SK-N-SH treated with all-trans-retinoic acid at 6 μM for 48 hours (cell line): ENCODE data around the gene NDRG4.

ENCODE experiments used
- ATAC-seq: fragments of 200-7000 bp; cut with Tn5 transposase; 3 replicates; pipeline ENCODE4 v1.9.1; 2020; ENCODE audit warnings: mild to moderate bottlenecking, moderate library complexity
- ARNTL ChIP-seq: fragments of 450-650 bp; formaldehyde crosslinking; IDR thresholded peaks from 2 replicates; pipeline ENCODE4 v1.5.0; 2020; ENCODE audit warnings: low read depth, mild to moderate bottlenecking, moderate library complexity, borderline replicate concordance
- BACH2 ChIP-seq: fragments of 250-450 bp; sonication (Bioruptor Pico); IDR thresholded peaks from 2 replicates; pipeline ENCODE4 v1.9.0; 2021; ENCODE audit warnings: mild to moderate bottlenecking, borderline replicate concordance
- CREB5 ChIP-seq: fragments of 250-450 bp; sonication (Bioruptor Pico); IDR thresholded peaks from 2 replicates; pipeline ENCODE4 v1.5.1; 2020; ENCODE audit warnings: low read depth, mild to moderate bottlenecking, moderate library complexity
- CSDC2 ChIP-seq: fragments of 250-450 bp; sonication (Bioruptor Pico); IDR thresholded peaks from 2 replicates; pipeline ENCODE4 v1.5.0; 2020; ENCODE audit warnings: mild to moderate bottlenecking, moderate library complexity
- ESRRG ChIP-seq: fragments of 250-450 bp; sonication (Bioruptor Pico); IDR thresholded peaks from 2 replicates; pipeline ENCODE4 v1.6.1; 2021; ENCODE audit warnings: mild to moderate bottlenecking
- GLIS3 ChIP-seq: fragments of 250-450 bp; sonication (Bioruptor Pico); IDR thresholded peaks from 2 replicates; pipeline ENCODE4 v1.5.0; 2020; ENCODE audit warnings: mild to moderate bottlenecking, moderate library complexity
- ISL1 ChIP-seq: fragments of 250-450 bp; sonication (Bioruptor Pico); IDR thresholded peaks from 2 replicates; pipeline ENCODE4 v2.1.2; 2022; ENCODE audit warnings: mild to moderate bottlenecking, moderate library complexity
- PPARA ChIP-seq: fragments of 250-450 bp; sonication (Bioruptor Pico); IDR thresholded peaks from 2 replicates; pipeline ENCODE4 v1.5.0; 2020; ENCODE audit warnings: mild to moderate bottlenecking, borderline replicate concordance
- RARB ChIP-seq: fragments of 250-450 bp; sonication (Bioruptor Pico); IDR thresholded peaks from 2 replicates; pipeline ENCODE4 v1.8.0; 2021; ENCODE audit warnings: mild to moderate bottlenecking, moderate library complexity
- SNAI2 ChIP-seq: fragments of 250-450 bp; sonication (Bioruptor Pico); IDR thresholded peaks from 2 replicates; pipeline ENCODE4 v1.5.0; 2020; ENCODE audit warnings: mild to moderate bottlenecking, moderate library complexity
- TCF4 ChIP-seq: fragments of 250-450 bp; sonication (Bioruptor Pico); IDR thresholded peaks from 2 replicates; pipeline ENCODE4 v1.8.0; 2021; ENCODE audit warnings: mild to moderate bottlenecking, moderate library complexity, borderline replicate concordance
- TOX ChIP-seq: fragments of 250-450 bp; sonication (Bioruptor Pico); IDR thresholded peaks from 2 replicates; pipeline ENCODE4 v1.8.0; 2021; ENCODE audit warnings: mild to moderate bottlenecking, moderate library complexity, borderline replicate concordance
- TSHZ2 ChIP-seq: fragments of 250-450 bp; sonication (Bioruptor Pico); IDR thresholded peaks from 2 replicates; pipeline ENCODE4 v1.5.0; 2020; ENCODE audit warnings: mild to moderate bottlenecking, moderate library complexity
- ZC3H10 ChIP-seq: fragments of 250-450 bp; sonication (Bioruptor Pico); IDR thresholded peaks from 2 replicates; pipeline ENCODE4 v1.5.1; 2021; ENCODE audit warnings: mild to moderate bottlenecking, moderate library complexity
- ZFP3 ChIP-seq: fragments of 250-450 bp; sonication (Bioruptor Pico); IDR thresholded peaks from 2 replicates; pipeline ENCODE4 v1.5.0; 2020; ENCODE audit warnings: mild to moderate bottlenecking, moderate library complexity
- ZFP30 ChIP-seq: fragments of 450-650 bp; formaldehyde crosslinking; IDR thresholded peaks from 2 replicates; pipeline ENCODE4 v1.5.0; 2022; ENCODE audit warnings: mild to moderate bottlenecking, moderate library complexity
- ZNF565 ChIP-seq: fragments of 450-650 bp; formaldehyde crosslinking; conservative IDR thresholded peaks from 2 replicates; pipeline ENCODE4 v1.5.0; 2020; ENCODE audit warnings: low read depth, mild to moderate bottlenecking, moderate library complexity
- ZNF70 ChIP-seq: fragments of 450-650 bp; formaldehyde crosslinking; IDR thresholded peaks from 2 replicates; pipeline ENCODE4 v1.5.0; 2020; ENCODE audit warnings: mild to moderate bottlenecking, moderate library complexity
- ZNF8 ChIP-seq: fragments of 450-650 bp; formaldehyde crosslinking; IDR thresholded peaks from 2 replicates; pipeline ENCODE4 v1.5.0; 2020; ENCODE audit warnings: mild to moderate bottlenecking, moderate library complexity
- TF ChIP-seq, protein P1 (sequence below): fragments of 250-450 bp; sonication (Bioruptor Pico); IDR thresholded peaks from 2 replicates; pipeline ENCODE4 v1.8.0; 2020; ENCODE audit warnings: mild to moderate bottlenecking, moderate library complexity, borderline replicate concordance
- TF ChIP-seq, protein P2 (sequence below): fragments of 250-450 bp; sonication (Bioruptor Pico); IDR thresholded peaks from 2 replicates; pipeline ENCODE4 v1.5.1; 2021; ENCODE audit warnings: mild to moderate bottlenecking, moderate library complexity

Gene NDRG4

GRCh38 chr16:58535100-58535499, 35.2 kb downstream of the NDRG4 start:
- no peak for TF ChIP-seq ZFP3 (CRISPR knock-in tag)
- no peak for TF ChIP-seq ZNF565
- no peak for TF ChIP-seq ZNF8 (CRISPR knock-in tag)
- TF ChIP-seq TOX (CRISPR knock-in tag): no peak
- no peak for TF ChIP-seq ZC3H10 (CRISPR knock-in tag)
- TF ChIP-seq, protein P1, sequence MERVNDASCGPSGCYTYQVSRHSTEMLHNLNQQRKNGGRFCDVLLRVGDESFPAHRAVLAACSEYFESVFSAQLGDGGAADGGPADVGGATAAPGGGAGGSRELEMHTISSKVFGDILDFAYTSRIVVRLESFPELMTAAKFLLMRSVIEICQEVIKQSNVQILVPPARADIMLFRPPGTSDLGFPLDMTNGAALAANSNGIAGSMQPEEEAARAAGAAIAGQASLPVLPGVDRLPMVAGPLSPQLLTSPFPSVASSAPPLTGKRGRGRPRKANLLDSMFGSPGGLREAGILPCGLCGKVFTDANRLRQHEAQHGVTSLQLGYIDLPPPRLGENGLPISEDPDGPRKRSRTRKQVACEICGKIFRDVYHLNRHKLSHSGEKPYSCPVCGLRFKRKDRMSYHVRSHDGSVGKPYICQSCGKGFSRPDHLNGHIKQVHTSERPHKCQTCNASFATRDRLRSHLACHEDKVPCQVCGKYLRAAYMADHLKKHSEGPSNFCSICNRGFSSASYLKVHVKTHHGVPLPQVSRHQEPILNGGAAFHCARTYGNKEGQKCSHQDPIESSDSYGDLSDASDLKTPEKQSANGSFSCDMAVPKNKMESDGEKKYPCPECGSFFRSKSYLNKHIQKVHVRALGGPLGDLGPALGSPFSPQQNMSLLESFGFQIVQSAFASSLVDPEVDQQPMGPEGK (CRISPR knock-in tag): no peak
- TF ChIP-seq SNAI2 (CRISPR knock-in tag): no peak
- ATAC-seq: no peak

DNA sequence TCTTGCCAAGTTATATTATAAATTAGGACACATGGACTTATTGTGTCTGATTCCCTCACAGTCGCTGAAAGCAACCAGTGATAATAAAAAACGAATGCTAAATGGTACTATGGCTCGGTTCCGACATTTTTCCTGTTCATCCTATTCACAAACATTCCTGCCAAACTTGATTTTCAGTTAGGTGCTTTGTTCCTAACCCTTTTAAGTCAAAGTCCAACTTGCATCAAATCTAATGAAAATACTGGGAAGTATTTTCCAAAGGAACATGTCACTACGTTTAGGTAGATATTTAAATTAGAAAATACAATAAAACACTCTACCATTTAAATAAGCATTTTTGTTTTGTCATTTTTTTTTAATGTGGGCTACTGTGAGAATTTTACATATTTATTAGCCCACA, 36.3 kb downstream of the NDRG4 start:
- TF ChIP-seq ZC3H10 (CRISPR knock-in tag): no peak
- TF ChIP-seq ZNF565: no peak
- ATAC-seq: no peak

DNA sequence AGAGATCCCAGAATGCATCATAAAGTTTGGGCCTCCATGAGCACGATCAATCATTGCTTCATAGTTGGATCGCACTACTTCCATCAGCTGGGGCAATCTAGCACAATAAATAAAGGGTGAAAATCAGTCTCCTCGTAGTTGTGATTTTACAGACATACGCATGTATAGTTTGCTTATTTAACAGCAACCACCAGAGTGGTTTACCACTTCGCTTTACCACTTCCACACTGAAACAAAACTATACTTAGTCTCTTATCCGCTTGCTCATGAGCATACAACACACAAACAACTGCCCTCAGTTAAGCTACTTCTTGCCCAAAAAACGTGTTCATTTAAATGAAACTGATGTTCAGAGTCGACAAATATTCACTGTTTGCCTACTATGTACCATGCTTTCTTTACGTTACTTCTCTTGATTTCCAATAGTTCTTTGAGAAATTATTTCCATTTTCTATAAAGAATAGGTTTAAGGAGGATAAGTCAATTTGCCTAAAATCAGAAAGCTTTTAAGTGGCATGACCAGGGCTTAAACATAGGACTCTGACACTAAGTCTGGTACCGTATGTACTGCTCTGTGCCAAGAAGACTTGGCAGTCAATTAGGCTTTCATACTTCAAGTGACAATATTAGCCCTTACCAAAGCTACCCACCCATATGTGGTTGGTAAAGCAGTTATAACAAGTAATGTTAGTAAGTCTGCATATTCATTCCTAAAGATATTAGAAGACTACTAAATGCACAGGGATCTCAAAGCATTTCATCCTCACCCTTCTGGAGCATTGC, 37.4 kb downstream of the NDRG4 start:
- no peak for TF ChIP-seq PPARA (CRISPR knock-in tag)
- TF ChIP-seq ZFP30 (CRISPR knock-in tag): no peak
- TF ChIP-seq TSHZ2 (CRISPR knock-in tag): no peak
- TF ChIP-seq ZC3H10 (CRISPR knock-in tag): no peak
- no peak for TF ChIP-seq TCF4
- TF ChIP-seq ZNF565: no peak
- no peak for TF ChIP-seq GLIS3 (CRISPR knock-in tag)
- TF ChIP-seq ARNTL (CRISPR knock-in tag): no peak
- TF ChIP-seq BACH2 (CRISPR knock-in tag): no peak
- no peak for TF ChIP-seq CSDC2 (CRISPR knock-in tag)
- no peak for TF ChIP-seq TOX (CRISPR knock-in tag)
- TF ChIP-seq, protein P2, sequence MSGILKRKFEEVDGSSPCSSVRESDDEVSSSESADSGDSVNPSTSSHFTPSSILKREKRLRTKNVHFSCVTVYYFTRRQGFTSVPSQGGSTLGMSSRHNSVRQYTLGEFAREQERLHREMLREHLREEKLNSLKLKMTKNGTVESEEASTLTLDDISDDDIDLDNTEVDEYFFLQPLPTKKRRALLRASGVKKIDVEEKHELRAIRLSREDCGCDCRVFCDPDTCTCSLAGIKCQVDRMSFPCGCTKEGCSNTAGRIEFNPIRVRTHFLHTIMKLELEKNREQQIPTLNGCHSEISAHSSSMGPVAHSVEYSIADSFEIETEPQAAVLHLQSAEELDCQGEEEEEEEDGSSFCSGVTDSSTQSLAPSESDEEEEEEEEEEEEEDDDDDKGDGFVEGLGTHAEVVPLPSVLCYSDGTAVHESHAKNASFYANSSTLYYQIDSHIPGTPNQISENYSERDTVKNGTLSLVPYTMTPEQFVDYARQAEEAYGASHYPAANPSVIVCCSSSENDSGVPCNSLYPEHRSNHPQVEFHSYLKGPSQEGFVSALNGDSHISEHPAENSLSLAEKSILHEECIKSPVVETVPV (CRISPR knock-in tag): no peak
- no peak for TF ChIP-seq RARB (CRISPR knock-in tag)
- TF ChIP-seq ESRRG (CRISPR knock-in tag): no peak
- TF ChIP-seq ZFP3 (CRISPR knock-in tag): no peak
- no peak for TF ChIP-seq CREB5 (CRISPR knock-in tag)
- no peak for TF ChIP-seq ISL1 (CRISPR knock-in tag)
- TF ChIP-seq ZNF70 (CRISPR knock-in tag): no peak
- no peak for ATAC-seq

DNA sequence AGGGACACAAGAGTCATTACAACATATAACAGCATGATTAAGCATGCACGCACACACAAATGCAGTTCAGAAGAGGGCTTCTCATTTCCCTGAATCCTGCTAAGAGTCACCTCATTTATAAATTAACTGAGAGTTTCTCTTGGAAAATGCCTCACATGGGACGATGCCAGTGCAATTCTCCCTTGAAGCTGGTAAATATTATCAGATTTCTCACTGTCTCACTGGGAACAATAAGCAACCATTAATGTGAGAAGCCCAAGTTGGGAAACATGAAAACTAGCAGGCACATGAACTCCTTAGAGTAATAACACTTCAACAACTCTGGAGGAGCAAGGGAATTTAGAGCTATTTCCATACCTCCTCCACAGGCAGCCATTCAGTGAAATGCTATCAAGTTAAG, 41.8 kb downstream of the NDRG4 start:
- no peak for ATAC-seq
- no peak for TF ChIP-seq TOX (CRISPR knock-in tag)
- TF ChIP-seq ISL1 (CRISPR knock-in tag): no peak
